ENCODE data around the gene KDM3A. TPM values are rescaled to one million over a fixed set of nuclear protein-coding genes. Genes with fewer than 3 reads are reported as not detected.

Gene KDM3A
- total and polyA plus RNA-seq, 7 donors, result 11.3 to 61.2 (median 33.6) TPM

- no peak for DNase-seq
- intact Hi-C loops (cut with DNase I), result no loop called here
- WGBS, 2 donors, result 83 to 88% methylated on average over 6 of the region's 6 CpGs
Observed at GRCh38 chr2:86396291-86396785, 44.8 kb upstream of the KDM3A start.

GRCh38 chr2:86397986-86398385 is 43.2 kb upstream of the KDM3A start:
- H3K9me3 ChIP-seq, result no peaks in the 10 kb centered on the region
- no peak overlapping the region for H3K27ac ChIP-seq
- H3K36me3 ChIP-seq, result no peaks in the 10 kb centered on the region
- intact Hi-C loops (cut with DNase I), result no loop called here
- WGBS, 2 donors, result 80% methylated on average over 6 of the region's 6 CpGs
- H3K27me3 ChIP-seq, result no peaks in the 10 kb centered on the region
- no peak overlapping the region for H3K4me3 ChIP-seq
- no peak for TF ChIP-seq POLR2AphosphoS5 (IDR thresholded peaks at IDR 0.05)
- no peak for TF ChIP-seq POLR2A (IDR thresholded peaks at IDR 0.05)
- no peak for TF ChIP-seq CTCF (IDR thresholded peaks at IDR 0.05)
- TF ChIP-seq EP300 (IDR thresholded peaks at IDR 0.05), result no peak
- no peak for DNase-seq
- H3K4me1 ChIP-seq, result peaks cover 0 to 11% (median 8%) of the 10 kb centered on the region in 4 donors

More at GRCh38 chr2:86396291-86396785, 44.8 kb upstream of the KDM3A start:
- Histone ChIP-seq H3K27ac (no peak overlapping the region), H3K27me3 (no peaks in the 10 kb centered on the region), H3K4me3 (no peak overlapping the region), H3K4me1 (peaks cover 0 to 11% (median 8%) of the 10 kb centered on the region in 4 donors), H3K9me3 (no peaks in the 10 kb centered on the region), H3K36me3 (no peaks in the 10 kb centered on the region)
- TF ChIP-seq CTCF (IDR thresholded peaks at IDR 0.05) (peak in 2 of 4 experiments; percentile 22 to 23), EP300 (IDR thresholded peaks at IDR 0.05) (no peak), POLR2AphosphoS5 (IDR thresholded peaks at IDR 0.05) (no peak), POLR2A (IDR thresholded peaks at IDR 0.05) (no peak)

- Histone ChIP-seq H3K4me1 (peaks cover 0 to 5% (median 2%) of the 10 kb centered on the region in 4 donors), H3K9me3 (no peaks in the 10 kb centered on the region), H3K27me3 (no peaks in the 10 kb centered on the region), H3K36me3 (no peaks in the 10 kb centered on the region), H3K4me3 (no peak overlapping the region), H3K27ac (no peak overlapping the region)
- TF ChIP-seq CTCF (IDR thresholded peaks at IDR 0.05), result no peak
- TF ChIP-seq POLR2AphosphoS5 (IDR thresholded peaks at IDR 0.05), result no peak
- intact Hi-C loops (cut with DNase I), result no loop called here
- DNase-seq, result no peak
- WGBS, 2 donors, result 94 to 96% methylated on average over 7 of the region's 7 CpGs
Observed at GRCh38 chr2:86398500-86399474, 42.4 kb upstream of the KDM3A start.

GRCh38 chr2:86400321-86400720 is 40.9 kb upstream of the KDM3A start:
- Histone ChIP-seq H3K4me3 (no peak overlapping the region), H3K27ac (no peak overlapping the region), H3K4me1 (no peaks in the 10 kb centered on the region), H3K9me3 (no peaks in the 10 kb centered on the region), H3K27me3 (no peaks in the 10 kb centered on the region), H3K36me3 (no peaks in the 10 kb centered on the region)
- no peak for DNase-seq
- 86 to 88% methylated on average over 1 of the region's 1 CpG for WGBS, 2 donors
- no peak for TF ChIP-seq POLR2A (IDR thresholded peaks at IDR 0.05)
- intact Hi-C loops (cut with DNase I), result no loop called here

GRCh38 chr2:86410581-86410980 is 30.6 kb upstream of the KDM3A start:
- Histone ChIP-seq H3K4me3 (no peak overlapping the region), H3K27ac (no peak overlapping the region), H3K9me3 (no peaks in the 10 kb centered on the region), H3K27me3 (no peaks in the 10 kb centered on the region), H3K4me1 (no peaks in the 10 kb centered on the region), H3K36me3 (no peaks in the 10 kb centered on the region)
- TF ChIP-seq CTCF (IDR thresholded peaks at IDR 0.05), result no peak
- no peak for TF ChIP-seq POLR2AphosphoS5 (IDR thresholded peaks at IDR 0.05)
- TF ChIP-seq POLR2A (IDR thresholded peaks at IDR 0.05), result no peak
- TF ChIP-seq EP300 (IDR thresholded peaks at IDR 0.05), result no peak
- no peak for DNase-seq
- intact Hi-C loops (cut with DNase I), result no loop called here

Measured in sigmoid colon (tissue), 7 donors.